ENCODE results near the gene GPC3.

GRCh38 chrX:133794126-133794525 is 191.3 kb downstream of the GPC3 start:
- no peak for TF ChIP-seq CTCF (IDR thresholded peaks at IDR 0.05 in 4 of 5, conservative IDR thresholded peaks at IDR 0.05 in 1 of 5)
- TF ChIP-seq POLR2A (IDR thresholded peaks at IDR 0.05): no peak
